ENCODE data around the gene TSSC4. TPM values are rescaled to one million over a fixed set of nuclear protein-coding genes. Genes with fewer than 3 reads are reported as not detected.

Gene TSSC4
- total and polyA plus RNA-seq, 9 of the 15 experiments (the other 6 are each of a cell fraction or from before 2014, with no cell fraction given): 0.41 to 54.2 (median 11.0) TPM

DNA sequence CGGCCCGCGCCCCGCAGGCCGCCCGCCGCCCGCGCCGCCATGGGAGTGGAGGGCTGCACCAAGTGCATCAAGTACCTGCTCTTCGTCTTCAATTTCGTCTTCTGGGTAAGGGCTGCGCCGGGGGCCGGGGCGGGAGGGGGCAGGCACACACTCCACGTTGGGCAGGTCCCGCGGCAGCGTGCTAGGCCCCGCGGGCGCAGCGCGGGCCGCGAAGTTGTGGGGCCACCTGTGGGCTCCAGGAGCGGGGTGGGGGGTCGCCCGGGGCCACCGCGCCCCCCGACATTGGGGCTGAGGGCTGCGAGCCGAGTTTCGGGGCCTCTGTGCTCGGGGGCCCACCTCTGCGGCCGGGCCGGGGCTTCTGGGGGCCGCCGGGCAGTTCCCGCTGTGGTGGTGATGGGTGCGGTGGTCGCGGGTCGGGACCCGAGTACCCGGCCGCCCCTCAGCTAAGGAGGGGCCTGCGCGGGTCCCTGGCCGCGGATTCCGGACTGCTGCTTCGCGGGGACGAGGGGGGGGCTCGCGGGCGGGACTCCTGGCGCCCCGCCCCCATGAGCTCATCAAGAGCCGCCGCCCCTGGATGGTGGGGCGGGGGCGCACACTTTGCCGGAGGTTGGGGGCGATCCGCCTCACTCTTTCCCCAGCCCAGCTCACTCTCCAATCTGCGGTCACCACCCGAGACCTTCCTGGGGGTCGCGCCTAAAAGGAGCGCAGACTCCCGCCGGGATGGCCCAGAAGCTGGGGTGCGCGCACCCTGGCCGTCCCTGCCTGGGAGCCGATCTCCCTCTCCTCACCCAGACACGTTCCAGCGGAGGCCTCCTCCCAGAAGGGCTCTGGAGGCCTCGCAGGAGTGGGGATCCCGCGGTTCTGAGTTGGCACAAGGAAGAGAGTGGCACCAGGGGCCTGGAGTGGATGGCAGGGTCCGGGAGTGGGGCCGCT lies 22.8 kb upstream of the TSSC4 start (continued):
- TF ChIP-seq, protein P1, sequence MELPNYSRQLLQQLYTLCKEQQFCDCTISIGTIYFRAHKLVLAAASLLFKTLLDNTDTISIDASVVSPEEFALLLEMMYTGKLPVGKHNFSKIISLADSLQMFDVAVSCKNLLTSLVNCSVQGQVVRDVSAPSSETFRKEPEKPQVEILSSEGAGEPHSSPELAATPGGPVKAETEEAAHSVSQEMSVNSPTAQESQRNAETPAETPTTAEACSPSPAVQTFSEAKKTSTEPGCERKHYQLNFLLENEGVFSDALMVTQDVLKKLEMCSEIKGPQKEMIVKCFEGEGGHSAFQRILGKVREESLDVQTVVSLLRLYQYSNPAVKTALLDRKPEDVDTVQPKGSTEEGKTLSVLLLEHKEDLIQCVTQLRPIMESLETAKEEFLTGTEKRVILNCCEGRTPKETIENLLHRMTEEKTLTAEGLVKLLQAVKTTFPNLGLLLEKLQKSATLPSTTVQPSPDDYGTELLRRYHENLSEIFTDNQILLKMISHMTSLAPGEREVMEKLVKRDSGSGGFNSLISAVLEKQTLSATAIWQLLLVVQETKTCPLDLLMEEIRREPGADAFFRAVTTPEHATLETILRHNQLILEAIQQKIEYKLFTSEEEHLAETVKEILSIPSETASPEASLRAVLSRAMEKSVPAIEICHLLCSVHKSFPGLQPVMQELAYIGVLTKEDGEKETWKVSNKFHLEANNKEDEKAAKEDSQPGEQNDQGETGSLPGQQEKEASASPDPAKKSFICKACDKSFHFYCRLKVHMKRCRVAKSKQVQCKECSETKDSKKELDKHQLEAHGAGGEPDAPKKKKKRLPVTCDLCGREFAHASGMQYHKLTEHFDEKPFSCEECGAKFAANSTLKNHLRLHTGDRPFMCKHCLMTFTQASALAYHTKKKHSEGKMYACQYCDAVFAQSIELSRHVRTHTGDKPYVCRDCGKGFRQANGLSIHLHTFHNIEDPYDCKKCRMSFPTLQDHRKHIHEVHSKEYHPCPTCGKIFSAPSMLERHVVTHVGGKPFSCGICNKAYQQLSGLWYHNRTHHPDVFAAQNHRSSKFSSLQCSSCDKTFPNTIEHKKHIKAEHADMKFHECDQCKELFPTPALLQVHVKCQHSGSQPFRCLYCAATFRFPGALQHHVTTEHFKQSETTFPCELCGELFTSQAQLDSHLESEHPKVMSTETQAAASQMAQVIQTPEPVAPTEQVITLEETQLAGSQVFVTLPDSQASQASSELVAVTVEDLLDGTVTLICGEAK (IDR thresholded peaks at IDR 0.05): no peak
- TF ChIP-seq, protein P1 (CRISPR knock-in tag; IDR thresholded peaks at IDR 0.05): no peak
- TF ChIP-seq ZNF785 (CRISPR knock-in tag; IDR thresholded peaks at IDR 0.05): no peak
- TF ChIP-seq ZNF740 (CRISPR knock-in tag; IDR thresholded peaks at IDR 0.05): peak; percentile 88
- TF ChIP-seq ZNF740 (tag; IDR thresholded peaks at IDR 0.05): peak in 1 of 2 experiments; percentile 83; a peak in 2 of 4 replicates
- TF ChIP-seq HNRNPLL (IDR thresholded peaks at IDR 0.05; ENCODE audit: low read depth, low read length, poor library complexity, severe bottlenecking): no peak
- TF ChIP-seq HBP1 (CRISPR knock-in tag; IDR thresholded peaks at IDR 0.05): no peak
- TF ChIP-seq, protein P2, sequence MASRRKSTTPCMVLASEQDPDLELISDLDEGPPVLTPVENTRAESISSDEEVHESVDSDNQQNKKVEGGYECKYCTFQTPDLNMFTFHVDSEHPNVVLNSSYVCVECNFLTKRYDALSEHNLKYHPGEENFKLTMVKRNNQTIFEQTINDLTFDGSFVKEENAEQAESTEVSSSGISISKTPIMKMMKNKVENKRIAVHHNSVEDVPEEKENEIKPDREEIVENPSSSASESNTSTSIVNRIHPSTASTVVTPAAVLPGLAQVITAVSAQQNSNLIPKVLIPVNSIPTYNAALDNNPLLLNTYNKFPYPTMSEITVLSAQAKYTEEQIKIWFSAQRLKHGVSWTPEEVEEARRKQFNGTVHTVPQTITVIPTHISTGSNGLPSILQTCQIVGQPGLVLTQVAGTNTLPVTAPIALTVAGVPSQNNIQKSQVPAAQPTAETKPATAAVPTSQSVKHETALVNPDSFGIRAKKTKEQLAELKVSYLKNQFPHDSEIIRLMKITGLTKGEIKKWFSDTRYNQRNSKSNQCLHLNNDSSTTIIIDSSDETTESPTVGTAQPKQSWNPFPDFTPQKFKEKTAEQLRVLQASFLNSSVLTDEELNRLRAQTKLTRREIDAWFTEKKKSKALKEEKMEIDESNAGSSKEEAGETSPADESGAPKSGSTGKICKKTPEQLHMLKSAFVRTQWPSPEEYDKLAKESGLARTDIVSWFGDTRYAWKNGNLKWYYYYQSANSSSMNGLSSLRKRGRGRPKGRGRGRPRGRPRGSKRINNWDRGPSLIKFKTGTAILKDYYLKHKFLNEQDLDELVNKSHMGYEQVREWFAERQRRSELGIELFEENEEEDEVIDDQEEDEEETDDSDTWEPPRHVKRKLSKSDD (conservative IDR thresholded peaks at IDR 0.05; ENCODE audit: low read length): no peak
- no peak for TF ChIP-seq HIVEP1 (CRISPR knock-in tag; IDR thresholded peaks at IDR 0.05)
- TF ChIP-seq ZC3H4 (CRISPR knock-in tag; IDR thresholded peaks at IDR 0.05; ENCODE audit: borderline replicate concordance): no peak; the same call in 1 of the 2 replicates

All from K562 (cell line).